Neural cell (in vitro differentiated cells): Measurements from ENCODE around the gene CPEB3. TPM values are rescaled to one million over a fixed set of nuclear protein-coding genes. Genes with fewer than 3 reads are reported as not detected.

ENCODE experiments used
- H2AFZ ChIP-seq: fragments of 200-600, 300-800 bp; sonication (generic), shearing (Covaris generic); 2 replicates; pipeline ENCODE4 v1.6.0; 2014; ENCODE audit warnings: low read depth, mild to moderate bottlenecking, antibody characterized with exemption, low read length, moderate library complexity
- H3F3A ChIP-seq: fragments of 200-600 bp; shearing (Covaris generic); 2 replicates; pipeline ENCODE4 v1.6.1; 2016; ENCODE audit warnings: mild to moderate bottlenecking, moderate library complexity, mixed read lengths, antibody characterized with exemption, low read length; ENCODE audit not compliant: insufficient read depth, poor library complexity, severe bottlenecking
- H3K27ac ChIP-seq: fragments of 200-600, 300-800 bp; sonication (generic), shearing (Covaris generic); 2 replicates; pipeline ENCODE4 v1.5.1; 2014; ENCODE audit warnings: mild to moderate bottlenecking, low read length, moderate library complexity
- H3K27me3 ChIP-seq: fragments of 300-800, 200-600 bp; sonication (generic), shearing (Covaris generic); 2 replicates; pipeline ENCODE4 v1.6.0; 2014; ENCODE audit warnings: mild to moderate bottlenecking, low read depth, low read length, moderate library complexity; ENCODE audit not compliant: insufficient read depth
- H3K36me3 ChIP-seq: fragments of 300-800, 200-600 bp; sonication (generic), shearing (Covaris generic); 2 replicates; pipeline ENCODE4 v1.5.1; 2014; ENCODE audit warnings: mild to moderate bottlenecking, antibody characterized with exemption, low read length, moderate library complexity; ENCODE audit not compliant: insufficient read depth
- H3K4me2 ChIP-seq: fragments of 300-800, 200-600 bp; sonication (generic), shearing (Covaris generic); 2 replicates; pipeline ENCODE4 v1.6.0; 2014; ENCODE audit warnings: mild to moderate bottlenecking, low read length
- H3K4me3 ChIP-seq: fragments of 300-800, 200-600 bp; sonication (generic), shearing (Covaris generic); 2 replicates; pipeline ENCODE4 v1.5.1; 2014; ENCODE audit warnings: mild to moderate bottlenecking, low read length, moderate library complexity
- H3K79me2 ChIP-seq: fragments of 200-600 bp; shearing (Covaris generic); replicated peaks from 2 replicates; pipeline ENCODE4 v1.6.0; 2014; ENCODE audit warnings: mild to moderate bottlenecking, low read length, moderate library complexity; ENCODE audit not compliant: insufficient read depth
- H3K9ac ChIP-seq: fragments of 300-800, 200-600 bp; sonication (generic), shearing (Covaris generic); 2 replicates; pipeline ENCODE4 v1.6.1; 2016; ENCODE audit warnings: mild to moderate bottlenecking, low read length, mixed read lengths
- H3K9me2 ChIP-seq: fragments of 200-600 bp; shearing (Covaris generic); 2 replicates; pipeline ENCODE4 v1.6.1; 2016; ENCODE audit warnings: mild to moderate bottlenecking, low read length, mixed read lengths; ENCODE audit not compliant: insufficient read depth
- H3K9me3 ChIP-seq: fragments of 200-600, 300-800 bp; sonication (generic), shearing (Covaris generic); 2 replicates; pipeline ENCODE4 v1.6.1; 2016; ENCODE audit warnings: mild to moderate bottlenecking, mixed run types, low read length, moderate library complexity, mixed read lengths
- H4K20me1 ChIP-seq: fragments of 200-600 bp; shearing (Covaris generic); 2 replicates; pipeline ENCODE4 v1.6.1; 2016; ENCODE audit warnings: mild to moderate bottlenecking, mixed run types; ENCODE audit not compliant: insufficient read depth
- CTCF ChIP-seq: fragments of 450-650 bp; IDR thresholded peaks from 2 replicates; pipeline ENCODE4 v1.5.1; 2014; ENCODE audit warnings: antibody characterized with exemption, mild to moderate bottlenecking, moderate library complexity; ENCODE audit not compliant: poor library complexity, severe bottlenecking
- EP300 ChIP-seq: fragments of 450-650 bp; conservative IDR thresholded peaks from 2 replicates; pipeline ENCODE4 v1.6.1; 2014; ENCODE audit warnings: antibody characterized with exemption, mild to moderate bottlenecking, moderate library complexity; ENCODE audit not compliant: poor library complexity, severe bottlenecking
- EZH2 ChIP-seq: fragments of 200-600, 300-800 bp; shearing (Covaris generic), sonication (generic); IDR thresholded peaks from 2 replicates; pipeline ENCODE4 v1.6.1; 2014; ENCODE audit warnings: antibody characterized with exemption, low read length, borderline replicate concordance, mild to moderate bottlenecking; ENCODE audit not compliant: insufficient read depth, poor library complexity, severe bottlenecking
- MXI1 ChIP-seq: fragments of 450-650 bp; conservative IDR thresholded peaks from 2 replicates; pipeline ENCODE4 v1.6.1; 2014; ENCODE audit warnings: antibody characterized with exemption, mild to moderate bottlenecking; ENCODE audit not compliant: poor library complexity, severe bottlenecking
- POLR2AphosphoS5 ChIP-seq: IDR thresholded peaks from 2 replicates; pipeline ENCODE4 v1.6.1; 2012
- RAD21 ChIP-seq: fragments of 450-650 bp; conservative IDR thresholded peaks from 2 replicates; pipeline ENCODE4 v1.6.1; 2014; ENCODE audit warnings: antibody characterized with exemption, mild to moderate bottlenecking, moderate library complexity
- REST ChIP-seq: IDR thresholded peaks from 2 replicates; pipeline ENCODE4 v1.6.1; 2012; ENCODE audit warnings: borderline replicate concordance
- SMC3 ChIP-seq: fragments of 450-650 bp; conservative IDR thresholded peaks from 2 replicates; pipeline ENCODE4 v1.6.1; 2014; ENCODE audit warnings: antibody characterized with exemption, mild to moderate bottlenecking, moderate library complexity; ENCODE audit not compliant: poor library complexity
- TAF1 ChIP-seq: IDR thresholded peaks from 2 replicates; pipeline ENCODE4 v1.6.1; 2012; ENCODE audit warnings: low read depth
- polyA plus RNA-seq: library from polyadenylated mRNA; depleted of rRNA; stranded (reverse); fragments of >200 nt; gene quantifications from 2 replicates; pipeline ENCODE4 v1.2.3, GENCODE V29; 2014

The CPEB3 gene
- polyA plus RNA-seq, 1 donor from 2014 or later = 20.0 TPM

GRCh38 chr10:92203919-92204623 lies 86.8 kb downstream of the CPEB3 start:
- Histone ChIP-seq H3K4me3 (no peak overlapping the region), H3K27ac (no peak overlapping the region), H3K4me2 (no peak overlapping the region), H3K79me2 (peaks cover 3% of the 10 kb centered on the region), H3F3A (no peaks in the 10 kb centered on the region), H2AFZ (no peak overlapping the region), H3K36me3 (no peaks in the 10 kb centered on the region), H3K9ac (no peak overlapping the region), H3K9me2 (no peaks in the 10 kb centered on the region), H3K27me3 (no peaks in the 10 kb centered on the region), H4K20me1 (no peaks in the 10 kb centered on the region), H3K9me3 (no peaks in the 10 kb centered on the region)
- TF ChIP-seq CTCF = no peak
- no peak for TF ChIP-seq TAF1
- TF ChIP-seq POLR2AphosphoS5 = no peak
- no peak for TF ChIP-seq REST
- TF ChIP-seq EZH2 = no peak
- no peak for TF ChIP-seq RAD21
- no peak for TF ChIP-seq SMC3
- TF ChIP-seq EP300 = no peak
- TF ChIP-seq MXI1 = no peak

- Histone ChIP-seq H3K9me3 (no peaks in the 10 kb centered on the region), H3K27ac (no peak overlapping the region), H4K20me1 (no peaks in the 10 kb centered on the region), H3F3A (no peaks in the 10 kb centered on the region), H3K4me2 (no peak overlapping the region), H3K9me2 (no peaks in the 10 kb centered on the region), H3K36me3 (no peaks in the 10 kb centered on the region), H2AFZ (no peak overlapping the region), H3K79me2 (peaks cover 3% of the 10 kb centered on the region), H3K27me3 (no peaks in the 10 kb centered on the region), H3K9ac (no peak overlapping the region), H3K4me3 (no peak overlapping the region)
- TF ChIP-seq CTCF = no peak
- no peak for TF ChIP-seq SMC3
- no peak for TF ChIP-seq RAD21
- TF ChIP-seq REST = no peak
- TF ChIP-seq EZH2 = no peak
- no peak for TF ChIP-seq POLR2AphosphoS5
- no peak for TF ChIP-seq EP300
- no peak for TF ChIP-seq TAF1
- no peak for TF ChIP-seq MXI1
These were observed 88.3 kb downstream of the CPEB3 start for GRCh38 chr10:92202536-92202935.
